ENCODE data around the gene TTLL11.

DNA sequence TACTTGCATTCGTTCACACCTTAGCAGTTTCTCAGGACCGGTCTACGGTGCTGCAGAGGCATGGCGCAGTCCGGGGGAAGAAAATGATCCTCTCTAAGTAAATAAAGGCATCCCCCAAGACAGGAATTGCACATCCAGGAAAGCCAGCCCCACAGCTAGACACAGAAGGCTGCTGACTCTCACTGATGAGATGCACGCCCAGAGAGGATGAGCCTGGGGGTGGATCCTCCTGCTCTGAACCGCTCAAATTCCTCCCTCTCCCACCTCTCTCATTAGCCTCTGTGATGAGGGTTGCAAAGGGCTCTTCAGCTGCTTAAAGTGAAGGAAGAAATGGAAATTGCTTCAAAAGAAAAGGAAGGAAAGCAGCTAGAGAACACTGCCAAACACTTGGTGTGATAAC lies 132.4 kb downstream of the TTLL11 start:
- TF ChIP-seq, protein P1, sequence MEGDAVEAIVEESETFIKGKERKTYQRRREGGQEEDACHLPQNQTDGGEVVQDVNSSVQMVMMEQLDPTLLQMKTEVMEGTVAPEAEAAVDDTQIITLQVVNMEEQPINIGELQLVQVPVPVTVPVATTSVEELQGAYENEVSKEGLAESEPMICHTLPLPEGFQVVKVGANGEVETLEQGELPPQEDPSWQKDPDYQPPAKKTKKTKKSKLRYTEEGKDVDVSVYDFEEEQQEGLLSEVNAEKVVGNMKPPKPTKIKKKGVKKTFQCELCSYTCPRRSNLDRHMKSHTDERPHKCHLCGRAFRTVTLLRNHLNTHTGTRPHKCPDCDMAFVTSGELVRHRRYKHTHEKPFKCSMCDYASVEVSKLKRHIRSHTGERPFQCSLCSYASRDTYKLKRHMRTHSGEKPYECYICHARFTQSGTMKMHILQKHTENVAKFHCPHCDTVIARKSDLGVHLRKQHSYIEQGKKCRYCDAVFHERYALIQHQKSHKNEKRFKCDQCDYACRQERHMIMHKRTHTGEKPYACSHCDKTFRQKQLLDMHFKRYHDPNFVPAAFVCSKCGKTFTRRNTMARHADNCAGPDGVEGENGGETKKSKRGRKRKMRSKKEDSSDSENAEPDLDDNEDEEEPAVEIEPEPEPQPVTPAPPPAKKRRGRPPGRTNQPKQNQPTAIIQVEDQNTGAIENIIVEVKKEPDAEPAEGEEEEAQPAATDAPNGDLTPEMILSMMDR (conservative IDR thresholded peaks at IDR 0.05; ENCODE audit: low read length), result no peak
- no peak for TF ChIP-seq EZH2phosphoT487 (IDR thresholded peaks at IDR 0.05; ENCODE audit: borderline replicate concordance, low read depth, low read length)
